Measurements from ENCODE around the gene OMA1.

OMA1 gene

DNA sequence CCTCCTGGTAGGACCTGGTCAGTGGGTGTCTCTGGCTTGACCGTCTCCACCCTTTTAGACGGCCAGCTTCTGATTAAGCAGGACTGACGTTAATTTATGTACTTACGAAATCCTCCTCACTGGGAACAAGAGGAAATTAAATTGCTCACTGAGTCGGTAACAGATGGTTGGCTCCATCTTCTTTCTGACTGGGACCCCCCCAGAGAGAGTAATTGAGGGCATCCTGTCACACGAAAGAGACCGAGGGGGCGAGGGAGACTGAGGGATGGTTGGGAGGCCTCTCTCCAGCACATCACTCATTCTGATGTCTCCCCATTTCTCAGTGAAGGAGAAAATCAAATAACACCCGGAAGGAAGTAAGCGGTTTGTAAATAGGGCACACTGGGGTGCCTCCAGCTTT, 104.8 kb downstream of the OMA1 start:
- ChIA-PET CTCF (interaction anchor here (0.7 to 1.6 kb wide), 2 partner anchors 11 to 14 kb away, joined by 3 read pairs; no protein-coding TSS in a partner anchor), POLR2A (no interaction called here)
- no peak for DNase-seq (ENCODE audit: extremely low spot score)
- TF ChIP-seq, protein P1, sequence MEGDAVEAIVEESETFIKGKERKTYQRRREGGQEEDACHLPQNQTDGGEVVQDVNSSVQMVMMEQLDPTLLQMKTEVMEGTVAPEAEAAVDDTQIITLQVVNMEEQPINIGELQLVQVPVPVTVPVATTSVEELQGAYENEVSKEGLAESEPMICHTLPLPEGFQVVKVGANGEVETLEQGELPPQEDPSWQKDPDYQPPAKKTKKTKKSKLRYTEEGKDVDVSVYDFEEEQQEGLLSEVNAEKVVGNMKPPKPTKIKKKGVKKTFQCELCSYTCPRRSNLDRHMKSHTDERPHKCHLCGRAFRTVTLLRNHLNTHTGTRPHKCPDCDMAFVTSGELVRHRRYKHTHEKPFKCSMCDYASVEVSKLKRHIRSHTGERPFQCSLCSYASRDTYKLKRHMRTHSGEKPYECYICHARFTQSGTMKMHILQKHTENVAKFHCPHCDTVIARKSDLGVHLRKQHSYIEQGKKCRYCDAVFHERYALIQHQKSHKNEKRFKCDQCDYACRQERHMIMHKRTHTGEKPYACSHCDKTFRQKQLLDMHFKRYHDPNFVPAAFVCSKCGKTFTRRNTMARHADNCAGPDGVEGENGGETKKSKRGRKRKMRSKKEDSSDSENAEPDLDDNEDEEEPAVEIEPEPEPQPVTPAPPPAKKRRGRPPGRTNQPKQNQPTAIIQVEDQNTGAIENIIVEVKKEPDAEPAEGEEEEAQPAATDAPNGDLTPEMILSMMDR (IDR thresholded peaks at IDR 0.05; ENCODE audit: control extremely low read depth, extremely low read depth, low read depth, missing control alignments): no peak

DNA sequence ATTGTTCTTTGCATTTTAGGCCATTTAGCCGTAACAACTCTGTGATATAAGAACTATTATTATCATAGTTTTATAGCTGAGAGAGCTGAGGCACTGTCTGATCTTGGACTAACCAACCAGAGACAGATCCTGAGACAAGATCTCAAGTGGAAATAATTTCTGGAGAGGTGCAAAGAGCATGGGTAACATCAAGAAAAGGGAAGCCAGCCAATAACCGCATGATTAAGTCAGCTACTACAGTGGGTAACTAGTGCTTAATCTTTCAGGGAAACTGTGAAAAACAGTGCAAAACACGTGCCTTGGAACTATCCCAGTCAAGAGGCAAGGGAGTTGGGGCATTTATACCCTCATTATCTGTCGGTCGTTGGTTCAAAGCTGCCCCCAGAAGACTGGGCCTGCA, 105.8 kb downstream of the OMA1 start:
- POLR2A ChIA-PET: no interaction called here
- TF ChIP-seq, protein P1 (IDR thresholded peaks at IDR 0.05; ENCODE audit: control extremely low read depth, extremely low read depth, low read depth, missing control alignments): no peak

GRCh38 chr1:58439946-58440345, 106.6 kb downstream of the OMA1 start:
- POLR2A ChIA-PET: no interaction called here
- CTCF ChIA-PET: interaction anchor here (1.2 to 2.4 kb wide), 4 partner anchors 10 to 17 kb away, joined by 3 to 6 read pairs (median 3); no protein-coding TSS in a partner anchor

More for the DNA sequence above, 105.8 kb downstream of the OMA1 start:
- no peak for DNase-seq (ENCODE audit: extremely low spot score)
- CTCF ChIA-PET: interaction anchor here (0.7 to 2.4 kb wide), 5 partner anchors 9 to 51 kb away, joined by 3 to 6 read pairs (median 3); no protein-coding TSS in a partner anchor

GRCh38 chr1:58438468-58438867, 108.1 kb downstream of the OMA1 start:
- ChIA-PET POLR2A (no interaction called here), CTCF (interaction anchor here (2.4 kb wide), 1 partner anchor 15 kb away, joined by 6 read pairs; no protein-coding TSS in a partner anchor)
- TF ChIP-seq, protein P1 (IDR thresholded peaks at IDR 0.05; ENCODE audit: control extremely low read depth, extremely low read depth, low read depth, missing control alignments): no peak
- no peak for DNase-seq (ENCODE audit: extremely low spot score)

More at GRCh38 chr1:58439946-58440345, 106.6 kb downstream of the OMA1 start:
- no peak for DNase-seq (ENCODE audit: extremely low spot score)
- TF ChIP-seq, protein P1 (IDR thresholded peaks at IDR 0.05; ENCODE audit: control extremely low read depth, extremely low read depth, low read depth, missing control alignments): no peak

- ChIA-PET POLR2A (no interaction called here), CTCF (no interaction called here)
- no peak for DNase-seq (ENCODE audit: extremely low spot score)
- TF ChIP-seq, protein P1 (IDR thresholded peaks at IDR 0.05; ENCODE audit: control extremely low read depth, extremely low read depth, low read depth, missing control alignments): no peak
Observed at GRCh38 chr1:58437623-58438022, 108.9 kb downstream of the OMA1 start.

DNA sequence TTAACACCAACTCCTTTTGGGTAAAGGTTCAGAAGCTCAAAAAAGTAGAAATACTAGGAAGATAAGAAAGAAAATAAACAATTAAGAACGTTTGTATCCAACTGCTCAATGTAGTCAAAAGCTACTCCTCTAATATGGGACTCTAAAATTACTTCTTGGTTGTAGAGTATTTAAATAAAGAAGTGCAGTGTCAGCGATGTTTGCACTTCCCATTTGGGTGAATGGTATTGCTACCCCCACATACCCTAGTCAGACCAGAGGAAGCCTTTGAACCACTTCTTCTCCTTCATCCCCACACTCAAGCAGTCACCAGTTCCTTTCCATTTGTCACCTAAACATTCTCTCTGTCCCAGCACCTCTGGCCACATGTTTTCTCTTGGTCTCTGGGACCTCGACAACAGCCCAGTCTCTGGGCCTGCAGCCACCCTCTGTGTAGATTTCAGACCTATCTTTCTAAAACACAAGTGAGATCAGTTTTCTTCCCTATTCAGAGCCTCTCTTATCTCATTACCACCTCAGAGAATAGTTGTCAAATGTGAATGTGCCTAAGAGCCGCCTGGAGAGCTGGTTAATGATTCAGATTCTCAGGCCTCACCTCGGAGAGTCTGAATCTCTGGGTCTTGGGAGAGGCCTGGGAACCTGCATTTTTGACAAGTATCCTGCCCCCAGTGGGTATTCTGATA, 109.8 kb downstream of the OMA1 start:
- CTCF ChIA-PET: interaction anchor here (0.8 to 2.1 kb wide), 5 partner anchors 10 to 273 kb away, joined by 3 to 7 read pairs (median 4); no protein-coding TSS in a partner anchor
- DNase-seq (ENCODE audit: extremely low spot score): no peak
- TF ChIP-seq, protein P1 (IDR thresholded peaks at IDR 0.05; ENCODE audit: control extremely low read depth, extremely low read depth, low read depth, missing control alignments): no peak
- POLR2A ChIA-PET: no interaction called here

Measured in GM10248 (cell line).